Stimulated activated naive CD8-positive, alpha-beta T cell treated with anti-CD3 and anti-CD28 coated beads, Interleukin-15, Interleukin-2, amounts not matched to agents 100 U/mL and 50 U/mL, for 24 hours (primary cell): ENCODE measurements around the gene CLCNKA.
"Not testable (repeated sequence)": the region's sequence is repeated elsewhere in the genome, so short reads cannot be mapped to it uniquely, and the experiment has no call there.

Experiments used
- ATAC-seq: fragments of 150-1000 bp; cut with Tn5 transposase; one replicate; pipeline ENCODE4 v1.10.0; 2021
- DNase-seq: peaks from one replicate; pipeline ENCODE4 v3.0.0; 2021

The CLCNKA gene

GRCh38 chr1:16021681-16022080 lies at the start of gene CLCNKA:
Gene CLCNKA, plus strand, starts transcription at chr1:16022036. Its CDS starts 584 bp downstream, at chr1:16022620.
- ATAC-seq (no peak), DNase-seq (no peak)

- ATAC-seq: no peak
- DNase-seq: no peak
Observed at GRCh38 chr1:15972409-15972808, 49.4 kb upstream of the CLCNKA start.

- ATAC-seq: no peak
Observed at GRCh38 chr1:15973772-15974171, 48.1 kb upstream of the CLCNKA start.

GRCh38 chr1:15974855-15975254 lies 47.0 kb upstream of the CLCNKA start:
- DNase-seq (peak; percentile 60), ATAC-seq (peak; percentile 54)

More at GRCh38 chr1:15973772-15974171, 48.1 kb upstream of the CLCNKA start:
- no peak for DNase-seq

DNA sequence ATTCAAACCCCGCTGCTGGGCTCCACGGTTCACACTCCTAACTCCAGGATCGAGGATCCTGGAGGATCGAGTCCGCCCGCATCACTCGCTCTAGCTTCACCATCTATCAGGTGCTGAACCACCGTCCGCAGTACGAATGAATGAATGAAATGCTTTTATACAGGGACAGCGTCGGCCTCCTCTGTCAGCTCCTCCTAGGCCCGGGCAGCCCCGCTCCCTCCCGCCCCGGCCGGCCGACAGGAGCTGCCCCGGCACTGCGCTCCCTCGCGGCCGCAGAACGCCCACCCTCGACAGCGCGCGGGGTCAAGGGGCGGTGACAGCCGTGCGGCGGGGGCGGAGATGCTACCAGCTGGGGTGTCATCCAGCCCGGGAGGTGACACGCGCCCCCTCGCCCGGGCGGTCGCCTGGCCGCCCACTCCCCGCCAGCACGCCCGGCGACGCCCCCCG lies 46.5 kb upstream of the CLCNKA start:
- peak; percentile 88 for DNase-seq
- ATAC-seq: peak; percentile 78

DNA sequence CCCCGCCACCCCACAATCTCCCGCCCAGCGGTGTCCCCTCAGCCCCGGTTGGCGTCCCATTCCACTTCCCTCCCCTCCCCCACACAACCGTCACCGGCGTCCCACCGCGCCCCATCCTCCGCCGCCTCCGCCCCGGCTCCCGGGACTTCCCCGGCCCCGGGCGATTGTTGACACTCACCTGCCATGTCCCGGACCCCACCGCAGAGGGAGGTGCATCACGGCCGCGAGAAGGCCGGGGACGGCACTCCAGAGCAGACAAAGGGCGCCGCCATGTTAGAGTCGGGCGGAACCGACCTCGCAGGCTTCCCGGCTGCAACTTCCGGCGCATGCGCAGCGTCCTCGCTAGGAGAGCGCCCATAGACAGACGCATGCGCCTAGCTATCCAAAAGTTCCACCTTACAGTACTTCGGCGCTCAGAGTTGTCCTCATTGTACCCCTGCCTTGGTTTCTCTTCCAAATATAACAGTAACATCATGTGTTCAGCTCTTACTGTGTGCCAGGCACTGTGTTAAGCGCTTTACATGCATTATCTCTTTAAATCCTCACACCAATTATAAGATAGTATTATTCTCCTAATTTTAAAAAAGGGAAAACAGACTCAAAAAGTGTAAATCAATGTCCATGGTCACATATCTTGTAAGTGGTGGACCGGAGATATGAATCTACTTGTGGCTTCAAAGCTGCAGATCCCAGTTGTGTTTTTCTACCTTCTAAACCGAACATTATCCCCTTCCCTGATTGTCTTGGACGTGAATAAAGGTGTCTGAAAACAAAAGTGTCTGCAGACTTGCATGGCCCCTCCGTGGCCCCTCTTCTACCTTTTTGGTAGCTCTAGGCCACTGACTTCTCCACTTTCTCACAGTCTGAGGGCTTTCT lies 45.8 kb upstream of the CLCNKA start, which contains the start of gene ZBTB17:
Gene ZBTB17 (minus strand): TSS at position 297 of the 876 bp plus-strand sequence. CDS start 27,606 bp downstream, outside the sequence.
- ATAC-seq: peak; percentile 87

DNA sequence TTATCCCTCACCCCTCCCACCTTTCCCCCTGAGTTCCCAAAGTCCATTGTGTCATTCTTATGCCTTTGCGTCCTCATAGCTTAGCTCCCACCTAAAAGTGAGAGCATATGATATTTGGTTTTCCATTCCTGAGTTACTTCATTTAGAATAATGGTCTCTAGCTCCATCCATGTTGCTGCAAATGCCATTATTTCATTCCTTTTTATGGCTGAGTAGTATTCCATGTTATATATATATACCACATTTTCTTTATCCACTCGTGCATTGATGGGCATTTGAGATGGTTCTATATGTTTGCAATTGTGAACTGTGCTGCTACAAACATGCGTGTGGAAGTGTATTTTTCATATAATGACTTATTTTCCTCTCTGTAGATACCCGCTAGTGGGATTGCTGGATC lies 43.9 kb upstream of the CLCNKA start:
- not testable (repeated sequence) for ATAC-seq

More for the DNA sequence above, 45.8 kb upstream of the CLCNKA start, which contains the start of gene ZBTB17:
- DNase-seq: peak; percentile 98

GRCh38 chr1:15981679-15982078 lies 40.2 kb upstream of the CLCNKA start:
- DNase-seq: no peak
- no peak for ATAC-seq

More for the DNA sequence above, 43.9 kb upstream of the CLCNKA start:
- not testable (repeated sequence) for DNase-seq

DNA sequence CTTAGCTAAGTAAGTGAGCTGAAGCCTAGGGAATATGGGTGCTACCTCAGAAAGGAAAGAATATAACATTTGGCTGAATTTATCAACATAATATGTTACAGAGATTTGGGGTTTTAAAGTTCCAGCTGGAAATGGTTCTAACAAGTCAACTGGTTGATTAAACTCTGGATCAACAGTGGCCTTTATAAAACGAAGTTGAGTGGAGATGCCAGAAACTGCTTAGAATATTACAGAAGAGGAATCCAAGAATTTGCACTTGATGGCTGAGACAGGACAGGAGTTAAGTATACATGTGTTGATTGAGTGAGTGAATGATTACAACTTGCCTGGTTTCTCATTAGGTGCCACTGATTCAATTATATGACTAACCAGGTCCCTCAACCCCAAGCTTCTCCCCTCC lies 38.6 kb upstream of the CLCNKA start:
- no peak for DNase-seq
- no peak for ATAC-seq

GRCh38 chr1:15985611-15986297 lies 36.1 kb upstream of the CLCNKA start:
- DNase-seq (no peak), ATAC-seq (no peak)

GRCh38 chr1:15988856-15989736 lies 32.7 kb upstream of the CLCNKA start:
- no peak for ATAC-seq
- DNase-seq: no peak

DNA sequence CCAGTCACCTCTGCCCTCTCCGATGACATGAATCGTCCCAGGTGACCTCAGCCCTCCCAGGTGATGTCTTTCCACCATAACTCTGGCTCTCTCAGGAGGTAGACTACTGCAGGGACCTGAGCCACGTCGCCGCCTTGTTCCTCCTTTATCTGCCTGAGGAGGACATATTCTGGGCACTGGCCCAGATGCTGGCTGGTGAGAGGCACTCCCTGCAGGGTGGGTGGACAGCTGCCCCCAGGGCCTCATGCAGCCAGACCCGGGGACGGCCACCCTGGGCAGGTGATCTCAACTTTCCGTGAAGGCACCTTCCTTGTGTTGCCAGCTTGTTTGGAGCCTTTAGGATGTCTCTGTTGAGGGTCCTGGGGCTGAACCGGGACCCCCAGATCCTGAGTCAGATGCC lies 32.1 kb upstream of the CLCNKA start:
- DNase-seq: no peak
- ATAC-seq: no peak

DNA sequence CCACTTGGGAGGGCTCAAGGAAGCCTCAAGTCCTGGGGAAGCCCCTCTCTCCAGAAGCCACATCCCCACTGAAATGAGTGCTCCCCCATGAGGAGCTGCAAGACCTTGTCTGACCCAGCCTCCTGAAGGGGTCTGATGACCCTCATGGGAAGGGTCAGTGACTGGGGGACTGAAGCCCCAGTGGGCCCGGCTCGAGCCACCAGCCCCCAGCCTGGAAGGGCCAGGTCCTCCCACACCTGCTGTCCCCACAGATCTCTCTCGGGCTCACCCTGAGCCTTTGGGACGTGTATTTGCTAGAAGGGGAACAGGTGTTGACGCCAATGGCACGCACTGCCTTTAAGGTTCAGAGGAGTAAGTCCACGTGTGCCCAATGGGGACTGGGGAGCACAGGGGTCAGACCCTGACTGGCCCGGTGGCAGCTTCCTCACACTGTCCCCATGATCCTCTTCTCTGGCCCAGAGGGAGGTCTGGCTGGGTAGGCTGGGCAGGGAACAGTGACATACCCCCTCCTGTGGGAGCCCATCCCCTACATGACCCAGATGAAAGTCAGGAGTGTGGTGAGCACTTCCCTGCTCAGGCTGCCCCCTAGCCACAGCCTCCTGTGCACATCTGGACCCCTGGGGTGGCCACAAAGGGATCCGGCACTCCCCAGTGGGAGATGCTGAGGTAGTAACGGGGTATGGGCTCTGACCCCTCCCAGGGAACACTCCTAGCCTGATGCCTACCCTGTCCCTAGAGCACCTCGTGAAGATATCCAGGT lies 30.2 kb upstream of the CLCNKA start:
- DNase-seq (no peak), ATAC-seq (no peak)

DNA sequence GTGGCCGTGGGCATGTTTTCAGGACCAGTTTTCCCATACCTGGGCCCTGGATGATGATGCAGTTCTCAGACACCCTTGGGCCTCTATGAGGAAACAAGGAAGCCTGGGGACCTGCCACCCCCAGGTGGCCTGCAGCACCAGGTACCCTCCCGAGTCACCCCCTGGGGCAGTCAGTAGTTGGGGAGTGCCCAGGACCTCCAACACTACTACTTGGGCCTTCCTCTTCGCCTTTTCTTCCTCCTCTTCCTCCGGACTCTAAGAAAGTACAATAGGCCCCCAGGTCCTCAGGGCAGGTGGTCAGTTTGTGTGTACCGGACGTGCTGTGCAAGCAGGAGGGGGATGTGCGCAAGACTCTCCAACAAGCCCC lies 29.7 kb upstream of the CLCNKA start:
- ATAC-seq: no peak

DNA sequence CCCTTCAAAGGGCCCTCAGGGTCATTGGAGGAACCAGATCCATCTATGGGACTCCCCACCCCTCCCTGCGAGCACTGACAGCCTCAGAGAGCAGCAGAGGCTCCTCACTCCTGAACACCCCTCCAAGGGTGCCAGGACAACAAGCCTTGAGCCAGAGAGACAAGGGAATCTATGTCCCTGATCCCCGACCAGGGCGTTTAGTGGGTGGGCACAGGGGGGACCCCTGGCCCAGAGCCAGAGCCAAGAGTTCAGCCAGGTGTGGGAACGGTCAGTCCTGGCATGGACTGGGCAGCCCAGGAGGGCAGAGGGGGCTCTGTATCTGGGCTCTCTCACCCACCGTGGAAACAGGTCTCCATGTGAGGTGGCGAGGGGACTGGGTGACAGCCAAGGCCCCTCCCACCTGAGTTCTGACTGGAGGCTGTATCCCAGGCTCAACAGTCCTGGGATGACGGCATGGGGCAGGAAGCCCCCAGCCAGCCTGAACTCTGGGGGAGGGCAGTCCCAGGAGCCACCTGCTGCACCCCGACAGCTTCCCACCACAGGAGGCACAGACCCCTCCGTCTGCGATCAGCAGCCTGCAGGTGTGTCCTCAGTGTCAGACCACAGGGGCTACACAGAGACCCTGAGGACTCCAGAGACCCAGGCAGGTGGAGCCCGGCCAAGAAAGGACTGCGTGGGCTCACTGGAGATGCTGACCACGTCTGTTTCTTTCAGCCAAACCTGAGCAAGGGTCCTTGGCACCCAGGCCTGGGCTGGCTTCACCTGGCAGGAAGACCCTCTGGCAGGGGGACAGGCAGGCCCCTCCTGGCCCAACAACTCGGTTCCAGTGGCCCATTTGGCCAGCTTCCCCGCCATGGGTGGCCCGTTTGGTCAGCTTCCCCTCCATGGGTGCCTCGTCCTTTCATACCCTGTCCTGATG lies 29.0 kb upstream of the CLCNKA start:
- ATAC-seq: no peak
- no peak for DNase-seq

More for the DNA sequence above, 29.7 kb upstream of the CLCNKA start:
- DNase-seq: no peak

- DNase-seq (no peak), ATAC-seq (no peak)
Observed at GRCh38 chr1:15993666-15994065, 28.2 kb upstream of the CLCNKA start.

GRCh38 chr1:15994081-15994480 lies 27.8 kb upstream of the CLCNKA start:
- ATAC-seq (no peak), DNase-seq (no peak)

DNA sequence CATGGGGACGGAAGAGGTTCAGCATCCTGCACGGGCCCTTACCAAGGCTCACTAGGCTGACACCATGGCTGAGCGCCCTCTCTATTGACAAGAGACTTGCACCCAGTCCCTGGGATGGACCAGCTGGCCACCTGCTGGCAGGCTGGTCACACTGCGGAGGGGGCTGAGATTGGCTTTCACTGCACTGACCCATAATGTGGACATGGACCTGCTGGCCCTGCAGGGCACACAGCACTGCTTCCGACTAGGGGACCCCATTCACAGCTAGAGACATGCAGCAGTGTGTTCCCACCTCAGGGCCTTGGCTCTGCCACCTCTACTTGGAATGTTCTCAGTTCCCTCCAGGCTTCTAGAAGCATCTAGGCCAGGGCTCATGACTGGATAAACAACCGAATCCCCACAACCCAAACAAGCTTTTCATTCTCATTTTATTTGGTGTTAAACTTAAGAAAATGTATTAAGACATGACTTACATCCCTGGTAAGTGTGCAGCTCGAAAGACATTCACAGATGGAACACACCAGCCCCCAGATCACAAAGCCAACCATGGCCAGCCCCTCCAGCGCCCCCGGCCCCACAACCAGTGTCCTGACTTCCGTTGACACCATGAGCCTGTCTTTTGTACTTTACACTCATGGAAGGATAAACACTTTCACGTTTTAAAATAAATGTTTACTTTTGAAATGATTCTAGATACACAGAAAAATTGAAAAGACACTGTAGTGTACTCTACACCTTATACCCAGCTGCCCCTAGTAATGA lies 27.1 kb upstream of the CLCNKA start:
- DNase-seq (peak; percentile 63), ATAC-seq (peak; percentile 67)

DNA sequence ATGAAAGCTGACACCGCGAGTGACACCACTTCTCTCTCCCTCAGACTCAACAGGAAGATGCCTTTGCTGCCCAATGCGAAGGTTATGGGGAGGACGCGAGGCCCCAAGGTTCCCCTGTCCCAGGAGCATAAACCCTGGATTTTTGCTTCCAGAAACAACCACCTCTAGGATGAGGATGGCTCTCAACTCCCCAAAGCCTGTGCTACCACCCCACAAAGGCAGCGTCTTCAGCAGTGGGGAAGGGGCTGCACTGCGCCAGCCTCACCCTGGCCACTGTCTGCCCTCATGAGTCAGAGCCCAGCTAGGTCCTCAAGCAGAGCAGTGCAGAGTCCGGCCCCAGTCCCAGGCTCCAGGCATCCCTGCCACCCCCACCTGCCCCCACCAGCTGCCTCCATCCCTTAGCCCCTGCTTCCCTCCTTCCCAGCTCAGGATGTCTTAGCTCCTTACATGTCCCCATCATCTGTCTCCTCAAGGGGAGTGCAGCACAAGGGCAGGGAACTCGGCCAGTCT lies 24.7 kb upstream of the CLCNKA start:
- DNase-seq (no peak), ATAC-seq (no peak)
